Central memory CD8-positive, alpha-beta T cell (primary cell): ENCODE results near the gene OR2A7.
"Not testable (repeated sequence)": the region's sequence is repeated elsewhere in the genome, so short reads cannot be mapped to it uniquely, and the experiment has no call there.

Experiments
- ATAC-seq: fragments of 150-1000 bp; cut with Tn5 transposase; replicated peaks from 2 replicates; pipeline ENCODE4 v1.10.0; 2022; ENCODE audit warnings: mild to moderate bottlenecking, moderate FRiP score, moderate number of reproducible peaks; ENCODE audit not compliant: poor library complexity, severe bottlenecking; ENCODE audit errors: extremely low read depth
- DNase-seq, 2 donors: peaks; one replicate each; pipeline ENCODE4 v3.0.0; 2021; ENCODE audit warnings: low spot score in 2 of 2
- H3K27ac Mint-ChIP-seq: one replicate; pipeline ENCODE4 v1.8.0; 2022; ENCODE audit warnings: low read depth, mild to moderate bottlenecking, moderate library complexity, mixed read lengths
- H3K27me3 Mint-ChIP-seq: one replicate; pipeline ENCODE4 v1.8.0; 2022; ENCODE audit warnings: mixed read lengths
- H3K36me3 Mint-ChIP-seq: one replicate; pipeline ENCODE4 v1.8.0; 2022; ENCODE audit warnings: mild to moderate bottlenecking, moderate library complexity, mixed read lengths; ENCODE audit not compliant: insufficient read depth
- H3K4me1 Mint-ChIP-seq: one replicate; pipeline ENCODE4 v1.8.0; 2022; ENCODE audit warnings: mixed read lengths
- H3K4me3 Mint-ChIP-seq: one replicate; pipeline ENCODE4 v1.8.0; 2022; ENCODE audit warnings: mild to moderate bottlenecking, moderate library complexity, mixed read lengths
- H3K9me3 Mint-ChIP-seq: one replicate; pipeline ENCODE4 v1.8.0; 2022; ENCODE audit warnings: mixed read lengths

Gene OR2A7

GRCh38 chr7:144264692-144265091, at the start of gene OR2A7:
TSS of gene OR2A7 (minus strand) at chr7:144264792. CDS start at chr7:144259628, 5,164 bp downstream.
- not testable (repeated sequence) for DNase-seq, H3K36me3 Mint-ChIP-seq

GRCh38 chr7:144311872-144312469, 47.4 kb upstream of the OR2A7 start, which contains the start of gene OR2A1:
TSS of gene OR2A1 (plus strand) at chr7:144312419. CDS start at chr7:144318125, 5,706 bp downstream.
- H3K4me3 Mint-ChIP-seq, H3K27me3 Mint-ChIP-seq, ATAC-seq, H3K27ac Mint-ChIP-seq, H3K4me1 Mint-ChIP-seq, DNase-seq, H3K9me3 Mint-ChIP-seq, H3K36me3 Mint-ChIP-seq: not testable (repeated sequence)

More at GRCh38 chr7:144264692-144265091, at the start of gene OR2A7:
- H3K4me1 Mint-ChIP-seq, H3K4me3 Mint-ChIP-seq, ATAC-seq, H3K9me3 Mint-ChIP-seq, H3K27ac Mint-ChIP-seq, H3K27me3 Mint-ChIP-seq: not testable (repeated sequence)

GRCh38 chr7:144311218-144311617, 46.6 kb upstream of the OR2A7 start:
- not testable (repeated sequence) for ATAC-seq, H3K9me3 Mint-ChIP-seq, H3K27me3 Mint-ChIP-seq, H3K4me1 Mint-ChIP-seq, H3K27ac Mint-ChIP-seq, H3K4me3 Mint-ChIP-seq, H3K36me3 Mint-ChIP-seq, DNase-seq

- H3K4me1 Mint-ChIP-seq, H3K27me3 Mint-ChIP-seq, H3K4me3 Mint-ChIP-seq, ATAC-seq, H3K9me3 Mint-ChIP-seq, DNase-seq, H3K36me3 Mint-ChIP-seq, H3K27ac Mint-ChIP-seq: not testable (repeated sequence)
These were observed 45.1 kb upstream of the OR2A7 start for GRCh38 chr7:144309702-144310101.

- not testable (repeated sequence) for H3K27ac Mint-ChIP-seq, H3K4me3 Mint-ChIP-seq, DNase-seq, ATAC-seq, H3K36me3 Mint-ChIP-seq, H3K4me1 Mint-ChIP-seq, H3K27me3 Mint-ChIP-seq, H3K9me3 Mint-ChIP-seq
These were observed 40.6 kb upstream of the OR2A7 start for GRCh38 chr7:144305156-144305555.

- not testable (repeated sequence) for ATAC-seq, H3K27me3 Mint-ChIP-seq
These were observed 39.0 kb upstream of the OR2A7 start for GRCh38 chr7:144303607-144304006.

GRCh38 chr7:144302578-144303303, 38.1 kb upstream of the OR2A7 start:
- not testable (repeated sequence) for H3K27me3 Mint-ChIP-seq, H3K36me3 Mint-ChIP-seq, H3K4me1 Mint-ChIP-seq, ATAC-seq, H3K9me3 Mint-ChIP-seq, DNase-seq, H3K27ac Mint-ChIP-seq, H3K4me3 Mint-ChIP-seq

More at GRCh38 chr7:144303607-144304006, 39.0 kb upstream of the OR2A7 start:
- not testable (repeated sequence) for H3K9me3 Mint-ChIP-seq, H3K4me3 Mint-ChIP-seq, H3K27ac Mint-ChIP-seq, H3K36me3 Mint-ChIP-seq, H3K4me1 Mint-ChIP-seq, DNase-seq

- not testable (repeated sequence) for H3K9me3 Mint-ChIP-seq, H3K36me3 Mint-ChIP-seq, H3K27me3 Mint-ChIP-seq, H3K4me3 Mint-ChIP-seq, H3K4me1 Mint-ChIP-seq, DNase-seq, H3K27ac Mint-ChIP-seq
- ATAC-seq = peak; percentile 73
These were observed 29.4 kb upstream of the OR2A7 start for GRCh38 chr7:144293794-144294499.

GRCh38 chr7:144292384-144293161, 28.0 kb upstream of the OR2A7 start:
- H3K36me3 Mint-ChIP-seq, H3K9me3 Mint-ChIP-seq, H3K4me1 Mint-ChIP-seq, H3K27me3 Mint-ChIP-seq, H3K4me3 Mint-ChIP-seq, DNase-seq, H3K27ac Mint-ChIP-seq: not testable (repeated sequence)
- ATAC-seq = peak; percentile 17

- H3K27ac Mint-ChIP-seq, H3K4me3 Mint-ChIP-seq, H3K4me1 Mint-ChIP-seq, H3K36me3 Mint-ChIP-seq, ATAC-seq, H3K9me3 Mint-ChIP-seq, H3K27me3 Mint-ChIP-seq, DNase-seq: not testable (repeated sequence)
These were observed 27.0 kb upstream of the OR2A7 start for GRCh38 chr7:144291607-144292006.

- ATAC-seq = peak; percentile 35
- not testable (repeated sequence) for H3K4me1 Mint-ChIP-seq, DNase-seq, H3K27me3 Mint-ChIP-seq, H3K36me3 Mint-ChIP-seq, H3K27ac Mint-ChIP-seq, H3K4me3 Mint-ChIP-seq, H3K9me3 Mint-ChIP-seq
These were observed 22.7 kb upstream of the OR2A7 start for GRCh38 chr7:144287171-144287784.

- not testable (repeated sequence) for ATAC-seq, H3K4me1 Mint-ChIP-seq, H3K27me3 Mint-ChIP-seq, H3K4me3 Mint-ChIP-seq, H3K36me3 Mint-ChIP-seq, DNase-seq, H3K27ac Mint-ChIP-seq, H3K9me3 Mint-ChIP-seq
These were observed 19.1 kb upstream of the OR2A7 start for GRCh38 chr7:144283716-144284115.
